ENCODE results near the gene NDUFAF5.

GRCh38 chr20:13765299-13765698 is 19.5 kb upstream of the NDUFAF5 start:
- TF ChIP-seq CTCF (IDR thresholded peaks at IDR 0.05): no peak
- no peak for TF ChIP-seq POLR2AphosphoS5 (IDR thresholded peaks at IDR 0.05)
